ENCODE data around the gene GNB3. TPM values are rescaled to one million over a fixed set of nuclear protein-coding genes. Genes with fewer than 3 reads are reported as not detected.

The GNB3 gene
- total RNA-seq, 1 donor from 2014 or later, result 5.6 TPM

DNA sequence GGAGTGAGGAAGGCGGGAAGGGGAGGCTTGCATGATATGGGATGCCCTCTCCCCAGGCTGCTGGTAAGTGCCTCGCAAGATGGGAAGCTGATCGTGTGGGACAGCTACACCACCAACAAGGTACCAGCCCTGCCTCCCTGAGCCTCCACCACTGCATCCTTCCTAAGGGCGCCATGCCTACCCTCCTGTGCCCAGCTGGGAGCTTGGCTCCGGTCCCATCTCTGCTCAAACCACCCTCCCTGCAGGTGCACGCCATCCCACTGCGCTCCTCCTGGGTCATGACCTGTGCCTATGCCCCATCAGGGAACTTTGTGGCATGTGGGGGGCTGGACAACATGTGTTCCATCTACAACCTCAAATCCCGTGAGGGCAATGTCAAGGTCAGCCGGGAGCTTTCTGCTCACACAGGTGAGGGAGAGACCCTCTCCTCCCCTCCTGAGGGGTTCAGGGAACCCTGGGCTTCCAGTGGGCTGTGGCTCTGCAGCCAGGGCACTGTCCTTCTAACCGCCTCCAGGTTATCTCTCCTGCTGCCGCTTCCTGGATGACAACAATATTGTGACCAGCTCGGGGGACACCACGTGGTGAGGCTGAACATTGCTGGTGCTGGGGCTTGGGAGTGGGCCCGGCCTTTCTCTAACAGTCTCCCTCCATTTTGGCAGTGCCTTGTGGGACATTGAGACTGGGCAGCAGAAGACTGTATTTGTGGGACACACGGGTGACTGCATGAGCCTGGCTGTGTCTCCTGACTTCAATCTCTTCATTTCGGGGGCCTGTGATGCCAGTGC lies 2.6 kb downstream of the GNB3 start:
- H3K27me3 Mint-ChIP-seq, result no peaks in the 10 kb centered on the region
- H3K27ac Mint-ChIP-seq, result peak overlapping the region; percentile 54
- H3K9me3 Mint-ChIP-seq (ENCODE audit: low read depth), result no peaks in the 10 kb centered on the region
- H3K4me1 Mint-ChIP-seq (ENCODE audit: low read depth), result peaks cover 5% of the 10 kb centered on the region
- TF ChIP-seq, protein P1, sequence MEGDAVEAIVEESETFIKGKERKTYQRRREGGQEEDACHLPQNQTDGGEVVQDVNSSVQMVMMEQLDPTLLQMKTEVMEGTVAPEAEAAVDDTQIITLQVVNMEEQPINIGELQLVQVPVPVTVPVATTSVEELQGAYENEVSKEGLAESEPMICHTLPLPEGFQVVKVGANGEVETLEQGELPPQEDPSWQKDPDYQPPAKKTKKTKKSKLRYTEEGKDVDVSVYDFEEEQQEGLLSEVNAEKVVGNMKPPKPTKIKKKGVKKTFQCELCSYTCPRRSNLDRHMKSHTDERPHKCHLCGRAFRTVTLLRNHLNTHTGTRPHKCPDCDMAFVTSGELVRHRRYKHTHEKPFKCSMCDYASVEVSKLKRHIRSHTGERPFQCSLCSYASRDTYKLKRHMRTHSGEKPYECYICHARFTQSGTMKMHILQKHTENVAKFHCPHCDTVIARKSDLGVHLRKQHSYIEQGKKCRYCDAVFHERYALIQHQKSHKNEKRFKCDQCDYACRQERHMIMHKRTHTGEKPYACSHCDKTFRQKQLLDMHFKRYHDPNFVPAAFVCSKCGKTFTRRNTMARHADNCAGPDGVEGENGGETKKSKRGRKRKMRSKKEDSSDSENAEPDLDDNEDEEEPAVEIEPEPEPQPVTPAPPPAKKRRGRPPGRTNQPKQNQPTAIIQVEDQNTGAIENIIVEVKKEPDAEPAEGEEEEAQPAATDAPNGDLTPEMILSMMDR (IDR thresholded peaks at IDR 0.05; ENCODE audit: unreplicated experiment), result peak; percentile 41
- no peak overlapping the region for H3K4me3 Mint-ChIP-seq (ENCODE audit: low read depth)
- no peak for DNase-seq (ENCODE audit: low spot score, unreplicated experiment)
- peaks cover 14% of the 10 kb centered on the region for H3K36me3 Mint-ChIP-seq (ENCODE audit: insufficient read depth)

DNA sequence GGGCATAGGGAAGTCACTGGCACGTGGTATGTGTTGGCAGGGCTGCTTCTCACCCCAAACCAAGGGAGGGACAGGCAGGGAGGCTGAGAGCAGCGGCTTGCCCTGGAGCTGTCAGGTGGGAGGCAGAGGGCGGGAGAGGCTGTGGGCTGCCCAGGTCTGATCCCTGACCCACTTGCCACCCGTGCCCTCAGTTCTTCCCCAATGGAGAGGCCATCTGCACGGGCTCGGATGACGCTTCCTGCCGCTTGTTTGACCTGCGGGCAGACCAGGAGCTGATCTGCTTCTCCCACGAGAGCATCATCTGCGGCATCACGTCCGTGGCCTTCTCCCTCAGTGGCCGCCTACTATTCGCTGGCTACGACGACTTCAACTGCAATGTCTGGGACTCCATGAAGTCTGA lies 4.7 kb downstream of the GNB3 start:
- H3K4me3 Mint-ChIP-seq (ENCODE audit: low read depth), result no peak overlapping the region

DNA sequence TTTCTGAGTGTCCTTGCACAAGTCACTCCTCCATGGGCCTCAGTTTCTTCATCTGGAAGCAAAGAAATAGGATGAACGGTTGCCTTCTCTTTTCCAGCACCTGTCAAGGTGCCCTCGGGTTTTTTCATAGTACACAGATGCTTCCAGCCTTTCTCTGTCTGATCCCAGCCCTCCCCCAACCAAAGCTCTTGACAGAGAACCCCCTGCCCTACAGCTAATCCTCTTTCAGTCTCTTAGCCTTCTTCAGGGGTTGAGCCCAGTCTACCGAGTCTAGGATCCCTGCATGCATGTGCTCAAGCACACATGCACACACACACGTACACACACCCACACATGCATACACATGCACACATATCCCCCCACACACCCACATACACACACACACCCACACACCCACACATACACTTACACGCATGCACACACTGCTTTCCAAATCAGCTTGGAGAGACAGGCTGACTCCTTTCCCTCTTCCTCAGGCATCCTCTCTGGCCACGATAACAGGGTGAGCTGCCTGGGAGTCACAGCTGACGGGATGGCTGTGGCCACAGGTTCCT lies 5.7 kb downstream of the GNB3 start:
- no peaks in the 10 kb centered on the region for H3K27me3 Mint-ChIP-seq
- no peak overlapping the region for H3K27ac Mint-ChIP-seq
- TF ChIP-seq, protein P1 (IDR thresholded peaks at IDR 0.05; ENCODE audit: unreplicated experiment), result no peak
- no peak overlapping the region for H3K4me3 Mint-ChIP-seq (ENCODE audit: low read depth)
- H3K36me3 Mint-ChIP-seq (ENCODE audit: insufficient read depth), result peaks cover 9% of the 10 kb centered on the region
- H3K4me1 Mint-ChIP-seq (ENCODE audit: low read depth), result peaks cover 20% of the 10 kb centered on the region
- DNase-seq (ENCODE audit: low spot score, unreplicated experiment), result no peak
- no peaks in the 10 kb centered on the region for H3K9me3 Mint-ChIP-seq (ENCODE audit: low read depth)

More for the DNA sequence above, 4.7 kb downstream of the GNB3 start:
- no peak for DNase-seq (ENCODE audit: low spot score, unreplicated experiment)
- peaks cover 9% of the 10 kb centered on the region for H3K36me3 Mint-ChIP-seq (ENCODE audit: insufficient read depth)
- H3K4me1 Mint-ChIP-seq (ENCODE audit: low read depth), result peaks cover 13% of the 10 kb centered on the region
- TF ChIP-seq, protein P1 (IDR thresholded peaks at IDR 0.05; ENCODE audit: unreplicated experiment), result no peak
- H3K27ac Mint-ChIP-seq, result no peak overlapping the region
- H3K27me3 Mint-ChIP-seq, result no peaks in the 10 kb centered on the region
- no peaks in the 10 kb centered on the region for H3K9me3 Mint-ChIP-seq (ENCODE audit: low read depth)

DNA sequence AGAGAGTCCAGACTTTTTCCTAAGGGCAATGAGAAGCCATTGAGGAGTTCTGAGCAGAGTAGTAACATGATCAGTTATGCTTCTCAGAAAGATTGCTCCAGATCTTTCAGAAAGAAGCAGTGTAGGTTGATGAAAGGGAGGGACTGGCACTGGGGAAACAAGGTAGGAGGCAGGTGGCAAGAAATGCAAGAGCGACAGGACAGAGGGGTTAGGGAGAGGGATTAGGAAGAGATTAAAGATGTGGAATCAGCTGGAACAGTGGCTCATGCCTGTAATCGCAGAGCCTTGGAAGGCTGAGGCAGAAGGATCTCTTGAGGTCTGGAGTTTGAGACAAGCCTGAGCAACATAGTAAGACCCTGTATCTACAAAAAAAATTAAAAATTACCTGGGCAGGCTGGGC lies 7.0 kb downstream of the GNB3 start:
- H3K27me3 Mint-ChIP-seq, result no peaks in the 10 kb centered on the region
- peaks cover 9% of the 10 kb centered on the region for H3K36me3 Mint-ChIP-seq (ENCODE audit: insufficient read depth)
- no peak overlapping the region for H3K4me3 Mint-ChIP-seq (ENCODE audit: low read depth)
- peaks cover 18% of the 10 kb centered on the region for H3K4me1 Mint-ChIP-seq (ENCODE audit: low read depth)
- DNase-seq (ENCODE audit: low spot score, unreplicated experiment), result no peak
- H3K27ac Mint-ChIP-seq, result no peak overlapping the region
- H3K9me3 Mint-ChIP-seq (ENCODE audit: low read depth), result no peaks in the 10 kb centered on the region
- TF ChIP-seq, protein P1 (IDR thresholded peaks at IDR 0.05; ENCODE audit: unreplicated experiment), result no peak

DNA sequence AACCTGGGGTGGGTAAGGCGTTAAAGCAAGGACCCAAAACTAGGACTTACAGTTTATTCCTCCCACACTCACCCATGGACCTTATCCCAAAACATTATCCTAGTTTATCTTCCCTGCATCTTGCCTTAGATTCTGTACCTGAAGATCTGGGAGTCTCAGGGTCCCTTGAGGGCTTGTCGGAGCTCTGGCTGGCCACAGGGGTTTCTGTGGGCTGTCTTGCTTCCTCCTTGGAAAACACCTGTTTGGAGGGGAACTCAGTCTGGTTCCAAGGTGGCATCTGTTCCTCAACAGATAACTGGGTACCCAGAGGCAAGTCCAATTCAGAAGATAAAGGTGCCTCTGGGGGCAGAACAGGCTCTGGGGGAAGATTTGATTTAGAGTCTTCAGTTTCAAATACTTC lies 8.7 kb downstream of the GNB3 start:
- no peaks in the 10 kb centered on the region for H3K9me3 Mint-ChIP-seq (ENCODE audit: low read depth)
- TF ChIP-seq, protein P1 (IDR thresholded peaks at IDR 0.05; ENCODE audit: unreplicated experiment), result no peak
- peak overlapping the region; percentile 57 for H3K4me3 Mint-ChIP-seq (ENCODE audit: low read depth)
- H3K27me3 Mint-ChIP-seq, result no peaks in the 10 kb centered on the region
- H3K27ac Mint-ChIP-seq, result no peak overlapping the region
- peaks cover 12% of the 10 kb centered on the region for H3K36me3 Mint-ChIP-seq (ENCODE audit: insufficient read depth)
- peaks cover 29% of the 10 kb centered on the region for H3K4me1 Mint-ChIP-seq (ENCODE audit: low read depth)
- no peak for DNase-seq (ENCODE audit: low spot score, unreplicated experiment)
